Left cardiac atrium (tissue), 4 donors: ENCODE data around the gene AOPEP. TPM values are rescaled to one million over a fixed set of nuclear protein-coding genes. Genes with fewer than 3 reads are reported as not detected.

ENCODE experiments used
- ATAC-seq, 2 donors: fragments of 200-7000 bp; cut with Tn5 transposase; one replicate each; pipeline ENCODE4 v1.9.1; 2020; ENCODE audit warnings: mild to moderate bottlenecking in 2 of 2, moderate library complexity in 2 of 2
- DNase-seq: peaks from one replicate; pipeline ENCODE4 v3.0.0-alpha.2; 2020
- intact Hi-C, 2 donors: fragments of 100-400 bp; cut with DNase I; formaldehyde crosslinking; loops; one replicate each; pipeline versions ENCODE4 v1.14.1 to v1.15.1; 2022 to 2023
- total RNA-seq, 2 donors: library from RNA; stranded (reverse); fragmentation: NEBNext Ultra II Directional; extraction: Animal tissue kit (Norgen Biotek cat#: 25700); gene quantifications; one replicate each; pipeline ENCODE4 v1.2.1, GENCODE V29; 2021
- donor health status: DM: no; HTN: yes; CAD: no.
- donor health status: DM: no; HTN: yes; CAD: no; lungs with severe emphysema.
- donor health status: DM: yes; HTN: yes; CAD: no.
- donor health status: Dilated cardiomyopathy.

The AOPEP gene
- total RNA-seq, 2 donors from 2014 or later = 128 to 132 TPM

DNA sequence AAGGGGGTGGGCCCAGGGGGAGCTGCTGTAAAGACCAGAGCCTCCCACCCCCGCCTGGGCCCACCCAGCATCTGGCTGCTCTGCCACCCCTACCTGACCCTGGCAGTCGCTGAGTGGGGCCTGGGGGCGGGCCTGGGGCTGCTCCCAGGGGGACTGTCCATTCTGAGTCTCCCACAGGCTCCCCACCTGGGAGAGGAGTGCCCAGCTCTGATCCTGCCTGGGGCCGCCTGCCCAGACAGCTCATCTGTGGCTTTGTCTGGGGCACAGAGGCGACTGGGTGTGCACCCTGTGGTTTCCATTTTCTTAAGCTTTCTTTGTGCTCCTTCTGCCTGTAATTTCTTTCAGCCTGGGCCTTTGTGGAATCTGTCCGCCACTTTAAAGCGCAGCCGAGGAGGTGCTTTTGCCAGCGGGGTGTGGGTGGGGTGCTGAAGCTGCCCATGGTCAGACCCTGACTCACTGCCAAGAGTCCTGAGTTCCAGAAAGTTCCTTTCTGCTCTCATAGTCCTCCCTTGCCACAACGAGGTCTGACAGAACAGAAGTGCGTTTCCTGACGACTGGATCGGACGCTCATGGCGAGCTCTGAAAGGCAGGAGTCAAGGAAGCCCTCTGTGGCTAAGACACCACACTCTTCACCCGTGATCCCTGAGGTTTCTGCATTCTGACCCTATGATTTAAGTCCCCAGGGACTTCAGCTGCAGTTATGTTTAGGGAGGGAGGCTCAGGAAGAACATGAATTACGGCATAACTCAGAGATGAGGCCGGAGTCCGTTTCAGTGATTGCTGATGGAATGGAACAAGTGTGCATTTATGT is 366.0 kb downstream of the AOPEP start:
- intact Hi-C loops = no loop called here
- DNase-seq = peak; percentile 62

GRCh38 chr9:95093586-95093985 is 367.1 kb downstream of the AOPEP start:
- no peak for ATAC-seq
- intact Hi-C loops = no loop called here
- DNase-seq = no peak

More for the DNA sequence above, 366.0 kb downstream of the AOPEP start:
- ATAC-seq = peak in 1 of 2 donors; percentile 5

DNA sequence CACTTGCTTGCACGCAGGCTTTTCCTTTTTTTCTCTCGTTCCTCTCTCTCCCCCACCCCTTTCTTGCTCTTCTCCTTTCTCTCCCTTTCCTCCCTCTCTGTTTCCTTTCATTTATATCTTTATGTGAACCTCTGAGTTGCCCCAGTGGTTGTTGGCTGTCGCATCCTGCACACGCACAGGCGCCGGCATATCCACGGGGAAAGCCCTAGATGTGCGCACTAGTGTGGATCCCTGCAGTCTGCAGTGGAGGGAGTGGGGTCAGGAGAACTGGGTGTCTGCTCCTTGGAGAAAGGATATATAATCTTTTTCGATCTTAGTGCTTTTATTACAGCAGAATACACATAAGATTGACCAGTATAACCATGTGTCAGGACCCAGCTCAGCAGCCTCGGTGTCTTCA is 367.5 kb downstream of the AOPEP start:
- intact Hi-C loops = no loop called here
- DNase-seq (no peak), ATAC-seq (no peak)

DNA sequence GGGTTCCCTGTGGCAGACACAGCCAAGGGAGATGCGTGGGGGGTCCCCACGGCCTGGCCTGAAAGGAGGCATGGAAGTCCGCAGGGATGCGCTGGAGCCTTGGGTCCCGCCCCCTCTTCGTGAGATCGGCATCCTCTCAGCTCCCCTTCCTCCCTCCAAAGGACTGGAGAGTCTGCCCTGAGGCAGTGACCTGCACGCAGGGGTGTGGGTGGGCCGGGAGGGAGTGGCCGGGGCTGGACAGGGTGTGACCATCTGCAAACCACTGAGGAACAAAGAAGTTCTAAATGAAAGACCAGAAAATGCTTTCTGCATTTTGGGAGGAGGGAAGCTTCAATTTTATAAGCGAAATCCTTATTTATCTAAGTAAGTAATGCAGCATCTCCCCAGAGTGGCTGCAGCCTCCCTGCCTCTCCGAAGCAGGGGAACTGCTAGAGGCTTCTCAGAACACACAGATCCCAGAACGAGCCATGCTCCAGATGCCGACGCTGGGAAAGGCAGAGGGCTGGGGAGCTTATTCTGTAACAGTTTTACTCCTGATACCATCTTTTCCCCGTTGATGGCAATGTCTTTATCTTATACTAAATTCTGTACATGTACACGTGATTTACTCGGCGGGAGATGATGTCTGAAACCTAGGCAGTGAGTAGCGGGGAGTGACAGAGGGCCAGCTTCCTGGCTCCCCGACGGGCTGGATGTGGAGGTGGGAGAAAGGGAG is 369.3 kb downstream of the AOPEP start:
- intact Hi-C loops = no loop called here
- no peak for DNase-seq
- ATAC-seq = no peak

DNA sequence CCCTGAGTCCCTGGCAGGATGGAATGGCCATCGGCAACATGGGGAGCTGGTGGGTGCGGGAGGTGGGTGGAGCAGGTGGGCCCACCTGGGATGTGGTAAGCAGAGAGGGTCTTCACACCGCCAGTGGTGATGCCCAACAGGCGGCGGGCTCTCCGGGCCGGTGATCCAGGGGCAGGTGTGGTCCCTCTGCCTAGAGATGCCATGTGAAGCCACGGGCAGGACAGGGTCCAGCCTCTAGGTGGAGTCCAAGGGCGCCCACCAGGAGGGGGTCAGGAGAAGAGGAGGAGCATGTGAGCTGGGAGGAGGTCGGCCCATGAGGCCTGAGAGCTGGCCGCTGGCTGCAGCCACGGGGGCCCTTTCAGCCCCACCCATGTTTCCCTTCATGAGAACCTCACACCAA is 369.9 kb downstream of the AOPEP start:
- DNase-seq = no peak
- no peak for ATAC-seq
- intact Hi-C loops = no loop called here

- intact Hi-C loops = no loop called here
- DNase-seq (no peak), ATAC-seq (no peak)
Observed at GRCh38 chr9:95096807-95097206, 370.3 kb downstream of the AOPEP start.

GRCh38 chr9:95097279-95097678 is 370.8 kb downstream of the AOPEP start:
- intact Hi-C loops = no loop called here
- no peak for ATAC-seq
- no peak for DNase-seq

DNA sequence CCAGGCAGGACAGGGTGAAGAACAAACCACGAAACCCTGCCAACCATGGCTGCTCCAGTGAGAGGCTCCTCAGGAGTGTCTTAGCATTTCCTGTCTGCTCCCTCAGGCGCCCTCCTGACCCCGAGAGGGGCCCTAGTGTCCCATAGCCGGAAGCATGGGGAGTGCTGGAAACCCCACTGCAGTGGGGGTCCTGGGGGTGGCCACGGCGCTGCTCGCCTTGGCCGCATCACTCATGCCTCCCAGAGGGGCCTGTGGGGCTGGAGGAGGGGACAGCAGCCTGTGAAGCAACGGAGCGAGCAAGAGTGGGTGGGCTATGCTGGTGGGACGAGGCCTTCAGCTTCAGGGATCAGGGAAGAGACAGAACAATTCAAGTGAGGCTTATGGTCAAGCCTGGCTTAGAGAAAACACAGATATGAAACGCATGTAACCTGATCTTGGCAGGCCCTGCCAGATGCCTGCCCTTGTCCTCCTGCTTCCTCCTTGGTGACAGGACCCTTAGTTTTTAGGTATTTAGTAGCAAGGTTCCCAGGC is 372.0 kb downstream of the AOPEP start:
- DNase-seq = no peak
- intact Hi-C loops = no loop called here

DNA sequence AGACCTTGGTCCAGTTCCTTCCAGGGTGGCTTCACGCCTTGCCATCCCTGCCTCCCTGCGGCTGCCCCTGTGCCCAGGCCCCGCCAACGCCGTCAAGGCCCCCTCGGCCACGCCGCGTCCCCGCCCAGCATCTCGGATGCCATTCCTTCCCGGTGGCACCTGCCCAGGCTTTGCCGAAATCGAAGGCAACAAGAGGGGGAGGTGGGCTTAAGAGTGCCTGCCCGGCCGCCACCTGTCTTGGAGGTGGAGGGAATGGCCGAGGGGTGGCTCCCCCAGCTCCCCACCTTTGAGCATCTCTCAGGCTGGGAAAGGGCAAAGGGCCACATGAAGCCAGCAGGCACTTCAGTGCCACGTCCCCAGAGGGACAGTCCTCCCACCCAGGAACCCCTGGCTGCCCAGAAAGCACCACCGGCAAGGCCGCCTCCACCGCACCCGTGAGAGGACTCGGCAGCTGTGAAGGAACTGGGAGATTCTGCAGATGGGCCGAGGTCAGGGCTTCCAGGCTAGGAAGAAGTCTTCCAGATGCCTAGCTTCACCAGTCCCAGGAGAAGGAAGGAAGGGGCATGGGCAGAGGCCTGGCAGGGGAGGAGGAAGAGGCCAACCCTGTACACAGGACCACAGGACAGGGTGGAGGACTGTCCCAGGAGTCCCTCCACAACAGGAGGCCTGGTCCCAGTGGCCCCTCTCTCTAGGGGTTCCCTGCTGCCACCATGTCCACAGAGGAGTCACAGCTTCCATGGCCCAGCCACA is 373.0 kb downstream of the AOPEP start:
- intact Hi-C loops = no loop called here
- ATAC-seq (no peak), DNase-seq (no peak)

More for the DNA sequence above, 372.0 kb downstream of the AOPEP start:
- no peak for ATAC-seq

GRCh38 chr9:95100071-95100627 is 373.6 kb downstream of the AOPEP start:
- no peak for ATAC-seq

GRCh38 chr9:95101326-95101725 is 374.8 kb downstream of the AOPEP start:
- DNase-seq = no peak
- intact Hi-C loops = no loop called here
- no peak for ATAC-seq

More at GRCh38 chr9:95100071-95100627, 373.6 kb downstream of the AOPEP start:
- intact Hi-C loops = no loop called here
- DNase-seq = no peak

- intact Hi-C loops = no loop called here
- DNase-seq (no peak), ATAC-seq (no peak)
Observed at GRCh38 chr9:95102001-95102433, 375.5 kb downstream of the AOPEP start.

- DNase-seq (no peak), ATAC-seq (no peak)
- intact Hi-C loops = no loop called here
Observed at GRCh38 chr9:95102572-95102971, 376.1 kb downstream of the AOPEP start.

- intact Hi-C loops = no loop called here
- DNase-seq (no peak), ATAC-seq (peak; percentile 24 to 39)
Observed at GRCh38 chr9:95103281-95103771, 376.8 kb downstream of the AOPEP start.

DNA sequence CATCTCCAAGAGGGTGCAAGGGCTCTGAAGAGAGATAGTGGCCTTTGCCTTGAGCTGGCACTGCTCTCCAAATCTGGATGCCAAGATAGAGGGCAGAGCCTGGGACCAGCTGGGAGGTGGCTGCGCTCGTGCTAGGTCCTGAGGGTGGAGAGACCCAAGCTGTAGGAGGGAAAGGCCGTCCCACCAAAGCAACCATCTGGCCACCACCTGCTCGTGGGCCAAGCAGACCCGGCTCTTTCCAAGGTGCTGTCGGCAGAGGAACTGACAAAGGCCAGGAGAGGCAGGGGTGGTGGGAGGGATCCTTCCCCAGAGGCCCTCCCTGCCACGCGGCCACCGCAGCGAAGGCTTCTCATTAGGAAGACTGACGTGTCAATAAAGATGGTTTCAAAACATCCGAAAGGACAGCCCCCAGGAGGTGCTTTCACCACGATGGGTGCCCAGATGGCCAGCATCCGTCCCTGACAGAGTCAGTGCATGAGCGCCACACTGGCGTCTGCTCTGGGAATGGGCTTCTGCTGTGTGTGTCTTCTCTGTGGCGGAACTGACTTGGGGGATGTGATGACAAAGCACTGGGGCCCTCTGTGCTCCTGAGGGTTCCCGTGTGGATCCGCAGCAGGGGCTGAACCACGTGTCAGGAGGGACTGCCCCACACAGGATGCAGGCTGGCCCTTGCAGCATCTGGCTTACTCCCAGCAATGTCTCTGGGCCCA is 377.5 kb downstream of the AOPEP start:
- intact Hi-C loops = no loop called here
- ATAC-seq = peak; percentile 37 to 45
- DNase-seq = no peak

GRCh38 chr9:95104581-95104960 is 378.1 kb downstream of the AOPEP start:
- intact Hi-C loops = no loop called here
- DNase-seq (no peak), ATAC-seq (no peak)

GRCh38 chr9:95104980-95105379 is 378.5 kb downstream of the AOPEP start:
- no peak for ATAC-seq
- intact Hi-C loops = no loop called here
- no peak for DNase-seq

DNA sequence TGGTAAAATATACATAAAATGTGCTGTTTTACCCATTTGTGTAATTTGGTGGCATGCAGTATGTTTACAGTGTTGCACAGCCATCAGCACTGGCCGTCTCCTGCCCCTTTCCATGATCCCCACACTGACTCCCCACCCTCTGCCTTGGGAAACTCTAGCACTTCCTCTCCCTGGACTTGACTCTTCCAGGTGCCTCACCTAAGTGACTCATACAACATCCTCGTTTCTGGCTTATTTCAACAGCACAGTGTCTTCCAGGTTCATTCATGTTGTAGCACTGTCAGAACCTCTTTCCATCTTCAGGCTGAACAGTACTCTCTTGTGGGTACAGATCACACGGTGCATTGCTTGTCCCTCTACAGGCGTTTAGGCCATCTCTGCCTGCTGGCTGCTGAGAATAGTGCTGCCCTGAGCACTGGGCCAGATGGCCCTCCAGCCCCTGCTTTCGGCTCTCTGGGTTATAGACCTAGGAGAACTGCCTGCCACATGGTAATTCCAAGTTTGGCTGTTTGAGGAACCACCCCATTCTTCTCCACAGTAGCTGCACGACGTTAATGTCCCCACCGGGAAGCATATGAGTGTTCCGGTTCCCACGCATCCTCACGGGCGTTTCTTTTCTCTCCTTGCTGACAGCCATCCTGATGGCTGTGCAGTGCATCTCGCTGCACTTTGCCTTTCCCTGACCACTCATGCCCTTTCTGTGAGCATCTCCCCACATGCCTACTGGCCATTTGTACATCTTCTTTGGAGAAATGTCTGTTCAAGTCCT is 379.2 kb downstream of the AOPEP start:
- intact Hi-C loops = no loop called here
- DNase-seq (no peak), ATAC-seq (no peak)
